ENCODE measurements around the gene AGA. TPM values are rescaled to one million over a fixed set of nuclear protein-coding genes. Genes with fewer than 3 reads are reported as not detected.
A peak's percentile ranks its signal among the peaks of the same experiment; 100 is the strongest.

The AGA gene
- total and polyA plus RNA-seq, 2 of the 13 experiments (the other 11 are each of a cell fraction or from before 2014, with no cell fraction given): 21.9 to 22.3 TPM

DNA sequence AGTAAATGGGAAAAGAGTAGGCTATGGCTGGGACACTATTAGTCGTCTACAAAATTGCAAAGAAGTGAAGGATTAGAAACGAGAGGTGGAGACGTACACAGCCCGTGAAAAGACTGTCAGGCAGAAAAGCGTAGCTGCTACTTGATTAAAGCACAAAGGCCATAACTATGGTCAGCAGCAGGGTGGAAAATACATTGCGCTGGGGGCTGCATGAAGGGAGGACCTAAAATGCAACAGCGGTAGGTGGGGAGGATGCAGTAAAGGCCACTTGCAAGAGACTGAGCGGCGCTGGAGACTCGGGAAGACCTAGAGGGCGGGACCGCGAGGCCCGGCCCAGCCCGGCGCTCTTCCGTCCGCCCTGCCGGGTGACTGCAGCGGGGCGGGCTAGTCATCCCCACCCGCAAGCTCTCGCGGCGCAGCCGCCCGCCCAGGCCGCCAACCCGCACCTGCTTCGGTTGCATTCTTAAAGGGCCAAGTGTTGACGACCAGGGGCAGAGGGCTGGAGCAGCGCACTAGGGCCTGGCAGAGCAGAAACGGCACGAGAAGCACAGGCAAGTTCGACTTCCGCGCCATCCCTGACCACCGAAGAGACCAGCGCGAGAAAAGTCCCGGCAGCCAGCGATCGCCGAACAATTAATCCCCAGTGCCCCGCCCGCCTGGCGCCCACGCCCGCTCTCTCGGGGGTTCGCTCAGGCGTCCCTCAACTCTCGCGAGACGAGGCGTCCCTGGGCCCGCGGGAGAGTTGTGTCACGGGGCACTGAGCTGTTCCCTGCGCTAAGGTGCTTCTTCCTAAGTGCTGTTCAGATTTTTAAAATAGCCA lies at the start of gene AGA (continued):
- TF ChIP-seq, protein P1, sequence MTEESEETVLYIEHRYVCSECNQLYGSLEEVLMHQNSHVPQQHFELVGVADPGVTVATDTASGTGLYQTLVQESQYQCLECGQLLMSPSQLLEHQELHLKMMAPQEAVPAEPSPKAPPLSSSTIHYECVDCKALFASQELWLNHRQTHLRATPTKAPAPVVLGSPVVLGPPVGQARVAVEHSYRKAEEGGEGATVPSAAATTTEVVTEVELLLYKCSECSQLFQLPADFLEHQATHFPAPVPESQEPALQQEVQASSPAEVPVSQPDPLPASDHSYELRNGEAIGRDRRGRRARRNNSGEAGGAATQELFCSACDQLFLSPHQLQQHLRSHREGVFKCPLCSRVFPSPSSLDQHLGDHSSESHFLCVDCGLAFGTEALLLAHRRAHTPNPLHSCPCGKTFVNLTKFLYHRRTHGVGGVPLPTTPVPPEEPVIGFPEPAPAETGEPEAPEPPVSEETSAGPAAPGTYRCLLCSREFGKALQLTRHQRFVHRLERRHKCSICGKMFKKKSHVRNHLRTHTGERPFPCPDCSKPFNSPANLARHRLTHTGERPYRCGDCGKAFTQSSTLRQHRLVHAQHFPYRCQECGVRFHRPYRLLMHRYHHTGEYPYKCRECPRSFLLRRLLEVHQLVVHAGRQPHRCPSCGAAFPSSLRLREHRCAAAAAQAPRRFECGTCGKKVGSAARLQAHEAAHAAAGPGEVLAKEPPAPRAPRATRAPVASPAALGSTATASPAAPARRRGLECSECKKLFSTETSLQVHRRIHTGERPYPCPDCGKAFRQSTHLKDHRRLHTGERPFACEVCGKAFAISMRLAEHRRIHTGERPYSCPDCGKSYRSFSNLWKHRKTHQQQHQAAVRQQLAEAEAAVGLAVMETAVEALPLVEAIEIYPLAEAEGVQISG (CRISPR knock-in tag; IDR thresholded peaks at IDR 0.05): peak; percentile 78; the same call in 1 of the 2 replicates
- peak; percentile 41 for TF ChIP-seq ERF (CRISPR knock-in tag; IDR thresholded peaks at IDR 0.05)
- no peak for TF ChIP-seq ZBTB7A (CRISPR knock-in tag; IDR thresholded peaks at IDR 0.05)
- no peak for TF ChIP-seq ADNP (CRISPR knock-in tag; IDR thresholded peaks at IDR 0.05)
- peak; percentile 83 for TF ChIP-seq ZNF121 (CRISPR knock-in tag; IDR thresholded peaks at IDR 0.05)
- peak; percentile 65; the same call in 1 of the 2 replicates for TF ChIP-seq SMYD3 (CRISPR knock-in tag; IDR thresholded peaks at IDR 0.05)
- TF ChIP-seq, protein P2, sequence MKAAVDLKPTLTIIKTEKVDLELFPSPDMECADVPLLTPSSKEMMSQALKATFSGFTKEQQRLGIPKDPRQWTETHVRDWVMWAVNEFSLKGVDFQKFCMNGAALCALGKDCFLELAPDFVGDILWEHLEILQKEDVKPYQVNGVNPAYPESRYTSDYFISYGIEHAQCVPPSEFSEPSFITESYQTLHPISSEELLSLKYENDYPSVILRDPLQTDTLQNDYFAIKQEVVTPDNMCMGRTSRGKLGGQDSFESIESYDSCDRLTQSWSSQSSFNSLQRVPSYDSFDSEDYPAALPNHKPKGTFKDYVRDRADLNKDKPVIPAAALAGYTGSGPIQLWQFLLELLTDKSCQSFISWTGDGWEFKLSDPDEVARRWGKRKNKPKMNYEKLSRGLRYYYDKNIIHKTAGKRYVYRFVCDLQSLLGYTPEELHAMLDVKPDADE (CRISPR knock-in tag; IDR thresholded peaks at IDR 0.05): no peak
- peak; percentile 67; the same call in 1 of the 2 replicates for TF ChIP-seq SIN3A (IDR thresholded peaks at IDR 0.05; ENCODE audit: borderline replicate concordance, low read depth, low read length)
- peak; percentile 56; the same call in 1 of the 2 replicates for TF ChIP-seq ZNF776 (CRISPR knock-in tag; IDR thresholded peaks at IDR 0.05)
- peak; percentile 82; the same call in 1 of the 2 replicates for TF ChIP-seq ZNF274 (CRISPR knock-in tag; IDR thresholded peaks at IDR 0.05)
- TF ChIP-seq ZNF607 (CRISPR knock-in tag; IDR thresholded peaks at IDR 0.05; ENCODE audit: borderline replicate concordance): peak; percentile 28
- no peak for TF ChIP-seq U2AF1 (optimal IDR thresholded peaks at IDR 0.05; ENCODE audit: low read depth, low read length)
- TF ChIP-seq, protein P3, sequence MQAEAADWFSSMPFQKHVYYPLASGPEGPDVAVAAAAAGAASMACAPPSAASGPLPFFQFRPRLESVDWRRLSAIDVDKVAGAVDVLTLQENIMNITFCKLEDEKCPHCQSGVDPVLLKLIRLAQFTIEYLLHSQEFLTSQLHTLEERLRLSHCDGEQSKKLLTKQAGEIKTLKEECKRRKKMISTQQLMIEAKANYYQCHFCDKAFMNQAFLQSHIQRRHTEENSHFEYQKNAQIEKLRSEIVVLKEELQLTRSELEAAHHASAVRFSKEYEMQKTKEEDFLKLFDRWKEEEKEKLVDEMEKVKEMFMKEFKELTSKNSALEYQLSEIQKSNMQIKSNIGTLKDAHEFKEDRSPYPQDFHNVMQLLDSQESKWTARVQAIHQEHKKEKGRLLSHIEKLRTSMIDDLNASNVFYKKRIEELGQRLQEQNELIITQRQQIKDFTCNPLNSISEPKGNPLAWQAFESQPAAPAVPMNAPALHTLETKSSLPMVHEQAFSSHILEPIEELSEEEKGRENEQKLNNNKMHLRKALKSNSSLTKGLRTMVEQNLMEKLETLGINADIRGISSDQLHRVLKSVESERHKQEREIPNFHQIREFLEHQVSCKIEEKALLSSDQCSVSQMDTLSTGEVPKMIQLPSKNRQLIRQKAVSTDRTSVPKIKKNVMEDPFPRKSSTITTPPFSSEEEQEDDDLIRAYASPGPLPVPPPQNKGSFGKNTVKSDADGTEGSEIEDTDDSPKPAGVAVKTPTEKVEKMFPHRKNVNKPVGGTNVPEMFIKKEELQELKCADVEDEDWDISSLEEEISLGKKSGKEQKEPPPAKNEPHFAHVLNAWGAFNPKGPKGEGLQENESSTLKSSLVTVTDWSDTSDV (CRISPR knock-in tag; IDR thresholded peaks at IDR 0.05): no peak
- no peak for TF ChIP-seq JUNB (CRISPR knock-in tag; IDR thresholded peaks at IDR 0.05; ENCODE audit: borderline replicate concordance)
- TF ChIP-seq ELF1 (CRISPR knock-in tag; IDR thresholded peaks at IDR 0.05): peak; percentile 45; the same call in 1 of the 2 replicates
- TF ChIP-seq PAWR (CRISPR knock-in tag; IDR thresholded peaks at IDR 0.05; ENCODE audit: borderline replicate concordance): no peak
- TF ChIP-seq SRSF1 (optimal IDR thresholded peaks at IDR 0.05; ENCODE audit: low read depth, low read length): peak; percentile 71
- TF ChIP-seq DNMT1 (CRISPR knock-in tag; IDR thresholded peaks at IDR 0.05): peak; percentile 44; the same call in 1 of the 2 replicates
- TF ChIP-seq ZNF333 (CRISPR knock-in tag; IDR thresholded peaks at IDR 0.05; ENCODE audit: borderline replicate concordance): 0 out of 2 replicates have a peak, but pooled peaks have one; percentile 48
- TF ChIP-seq KDM2A (CRISPR knock-in tag; IDR thresholded peaks at IDR 0.05; ENCODE audit: borderline replicate concordance, low read depth): peak; percentile 89
- peak; percentile 94 for TF ChIP-seq RBFOX2 (IDR thresholded peaks at IDR 0.05; ENCODE audit: low read depth, low read length)
- no peak for TF ChIP-seq KLF11 (CRISPR knock-in tag; IDR thresholded peaks at IDR 0.05)

Data from HepG2 (cell line).